ENCODE measurements around the gene SIGLEC7. TPM values are rescaled to one million over a fixed set of nuclear protein-coding genes. Genes with fewer than 3 reads are reported as not detected.

Gene SIGLEC7
- total and polyA plus RNA-seq, 2 experiments from 2014 or later = not detected

GRCh38 chr19:51181913-51182419 lies 39.9 kb downstream of the SIGLEC7 start:
- TF ChIP-seq EZH2phosphoT487 (IDR thresholded peaks at IDR 0.05; ENCODE audit: insufficient read depth, low read depth) (no peak), EZH2 (IDR thresholded peaks at IDR 0.05; ENCODE audit: insufficient read depth, poor library complexity, severe bottlenecking) (no peak)
- H2AFZ ChIP-seq = no peak overlapping the region

GRCh38 chr19:51183629-51184028 lies 41.5 kb downstream of the SIGLEC7 start:
- no peaks in the 10 kb centered on the region; the same call in 1 of the 2 replicates for H3K27me3 ChIP-seq (replicated peaks; ENCODE audit: insufficient read depth)
- DNase-seq = no peak
- H2AFZ ChIP-seq = no peak overlapping the region
- H4K20me1 ChIP-seq (ENCODE audit: insufficient read depth) = no peaks in the 10 kb centered on the region
- no peak overlapping the region for H3K4me3 ChIP-seq
- no peaks in the 10 kb centered on the region for H3F3A ChIP-seq (ENCODE audit: insufficient read depth)
- H3K9ac ChIP-seq = no peak overlapping the region
- no peaks in the 10 kb centered on the region for H3K79me2 ChIP-seq (ENCODE audit: insufficient read depth)
- H3K36me3 ChIP-seq (ENCODE audit: low read depth) = no peaks in the 10 kb centered on the region
- no peaks in the 10 kb centered on the region for H3K9me2 ChIP-seq (ENCODE audit: insufficient read depth)
- no peak overlapping the region for H3K4me2 ChIP-seq (ENCODE audit: unreplicated experiment)
- H3K9me3 ChIP-seq (ENCODE audit: low read depth) = no peaks in the 10 kb centered on the region
- no peak overlapping the region for H3K27ac ChIP-seq
- TF ChIP-seq EZH2phosphoT487 (IDR thresholded peaks at IDR 0.05; ENCODE audit: insufficient read depth, low read depth) = no peak
- TF ChIP-seq EZH2 (IDR thresholded peaks at IDR 0.05; ENCODE audit: insufficient read depth, poor library complexity, severe bottlenecking) = no peak
- H3K4me1 ChIP-seq (ENCODE audit: insufficient read depth) = no peaks in the 10 kb centered on the region
- in situ Hi-C loops (cut with MboI) = no loop called here
- WGBS, 2 experiments (ENCODE audit: low coverage in 1 of 2, low lambda C conversion rate in 2 of 2, missing lambda C conversion rate in 2 of 2) = 49 to 50% methylated on average over 8 of the region's 8 CpGs

More at GRCh38 chr19:51181913-51182419, 39.9 kb downstream of the SIGLEC7 start:
- H3K4me3 ChIP-seq = no peak overlapping the region
- H3K36me3 ChIP-seq (ENCODE audit: low read depth) = no peaks in the 10 kb centered on the region
- no peak for DNase-seq
- no peak overlapping the region for H3K9ac ChIP-seq
- H3K9me2 ChIP-seq (ENCODE audit: insufficient read depth) = no peaks in the 10 kb centered on the region
- H3K27me3 ChIP-seq (replicated peaks; ENCODE audit: insufficient read depth) = no peaks in the 10 kb centered on the region; the same call in 1 of the 2 replicates
- H3K27ac ChIP-seq = no peak overlapping the region
- no peaks in the 10 kb centered on the region for H3K4me1 ChIP-seq (ENCODE audit: insufficient read depth)
- H3K79me2 ChIP-seq (ENCODE audit: insufficient read depth) = no peaks in the 10 kb centered on the region
- H3F3A ChIP-seq (ENCODE audit: insufficient read depth) = no peaks in the 10 kb centered on the region
- H3K4me2 ChIP-seq (ENCODE audit: unreplicated experiment) = no peak overlapping the region
- H4K20me1 ChIP-seq (ENCODE audit: insufficient read depth) = no peaks in the 10 kb centered on the region
- H3K9me3 ChIP-seq (ENCODE audit: low read depth) = no peaks in the 10 kb centered on the region
- WGBS, 2 experiments (ENCODE audit: low coverage in 1 of 2, low lambda C conversion rate in 2 of 2, missing lambda C conversion rate in 2 of 2) = 72 to 76% methylated on average over 31 of the region's 31 CpGs
- in situ Hi-C loops (cut with MboI) = no loop called here

- Histone ChIP-seq H3F3A (ENCODE audit: insufficient read depth) (no peaks in the 10 kb centered on the region), H3K27ac (no peak overlapping the region), H3K9me3 (ENCODE audit: low read depth) (no peaks in the 10 kb centered on the region), H3K4me1 (ENCODE audit: insufficient read depth) (no peaks in the 10 kb centered on the region), H3K79me2 (ENCODE audit: insufficient read depth) (no peaks in the 10 kb centered on the region), H4K20me1 (ENCODE audit: insufficient read depth) (no peaks in the 10 kb centered on the region), H3K9ac (no peak overlapping the region), H3K4me2 (ENCODE audit: unreplicated experiment) (no peak overlapping the region), H3K4me3 (no peak overlapping the region), H2AFZ (no peak overlapping the region), H3K27me3 (replicated peaks; ENCODE audit: insufficient read depth) (no peaks in the 10 kb centered on the region; the same call in 1 of the 2 replicates), H3K36me3 (ENCODE audit: low read depth) (no peaks in the 10 kb centered on the region), H3K9me2 (ENCODE audit: insufficient read depth) (no peaks in the 10 kb centered on the region)
- 48 to 58% methylated on average over 22 to 25 of the region's 25 CpGs for WGBS, 2 experiments (ENCODE audit: low coverage in 1 of 2, low lambda C conversion rate in 2 of 2, missing lambda C conversion rate in 2 of 2)
- in situ Hi-C loops (cut with MboI) = no loop called here
- no peak for DNase-seq
- TF ChIP-seq EZH2 (IDR thresholded peaks at IDR 0.05; ENCODE audit: insufficient read depth, poor library complexity, severe bottlenecking) = no peak
- no peak for TF ChIP-seq EZH2phosphoT487 (IDR thresholded peaks at IDR 0.05; ENCODE audit: insufficient read depth, low read depth)
Observed at GRCh38 chr19:51185069-51185867, 43.2 kb downstream of the SIGLEC7 start.

DNA sequence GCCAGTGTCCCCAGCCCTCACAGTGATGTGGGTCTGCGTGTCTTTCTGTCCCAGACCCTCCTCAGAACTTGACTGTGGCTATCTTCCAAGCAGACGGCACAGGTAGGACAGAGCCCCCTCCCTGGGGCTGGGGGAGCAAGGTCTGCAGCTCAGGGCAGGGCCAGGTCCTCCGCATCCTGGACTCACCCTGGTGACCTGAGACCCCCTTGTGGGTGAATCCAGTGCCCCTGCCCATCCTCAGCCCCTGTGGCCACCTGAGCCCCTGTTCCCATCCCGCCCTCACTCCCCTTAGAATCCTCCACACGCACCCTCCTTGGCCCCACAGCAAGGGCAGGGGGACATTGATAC lies 43.7 kb downstream of the SIGLEC7 start:
- Histone ChIP-seq H3K9ac (no peak overlapping the region), H3K9me3 (ENCODE audit: low read depth) (no peaks in the 10 kb centered on the region), H4K20me1 (ENCODE audit: insufficient read depth) (no peaks in the 10 kb centered on the region), H3K4me1 (ENCODE audit: insufficient read depth) (no peaks in the 10 kb centered on the region), H3K36me3 (ENCODE audit: low read depth) (no peaks in the 10 kb centered on the region), H3K27me3 (replicated peaks; ENCODE audit: insufficient read depth) (no peaks in the 10 kb centered on the region), H3K9me2 (ENCODE audit: insufficient read depth) (no peaks in the 10 kb centered on the region), H3K79me2 (ENCODE audit: insufficient read depth) (no peaks in the 10 kb centered on the region), H3K4me3 (no peak overlapping the region), H2AFZ (no peak overlapping the region), H3K27ac (no peak overlapping the region), H3K4me2 (ENCODE audit: unreplicated experiment) (no peak overlapping the region), H3F3A (ENCODE audit: insufficient read depth) (no peaks in the 10 kb centered on the region)
- 20 to 33% methylated on average over 4 to 5 of the region's 5 CpGs for WGBS, 2 experiments (ENCODE audit: low coverage in 1 of 2, low lambda C conversion rate in 2 of 2, missing lambda C conversion rate in 2 of 2)
- no peak for DNase-seq
- in situ Hi-C loops (cut with MboI) = no loop called here
- no peak for TF ChIP-seq EZH2phosphoT487 (IDR thresholded peaks at IDR 0.05; ENCODE audit: insufficient read depth, low read depth)

Measured in GM23248 (cell line).